Forelimb muscle (tissue), 1 donor: Measurements from ENCODE around the gene ACRBP. TPM values are rescaled to one million over a fixed set of nuclear protein-coding genes. Genes with fewer than 3 reads are reported as not detected.

ENCODE experiments used
- DNase-seq: peaks from one replicate; pipeline ENCODE4 v3.0.0-alpha.2; 2013; ENCODE audit warnings: low read depth
- polyA plus RNA-seq: library from polyadenylated mRNA; unstranded; fragments of 120-200 nt; gene quantifications from one replicate; pipeline ENCODE4 v1.2.1, GENCODE V29; 2013; ENCODE audit not compliant: insufficient read length

The ACRBP gene
- polyA plus RNA-seq, 1 donor: 2.0 TPM

DNA sequence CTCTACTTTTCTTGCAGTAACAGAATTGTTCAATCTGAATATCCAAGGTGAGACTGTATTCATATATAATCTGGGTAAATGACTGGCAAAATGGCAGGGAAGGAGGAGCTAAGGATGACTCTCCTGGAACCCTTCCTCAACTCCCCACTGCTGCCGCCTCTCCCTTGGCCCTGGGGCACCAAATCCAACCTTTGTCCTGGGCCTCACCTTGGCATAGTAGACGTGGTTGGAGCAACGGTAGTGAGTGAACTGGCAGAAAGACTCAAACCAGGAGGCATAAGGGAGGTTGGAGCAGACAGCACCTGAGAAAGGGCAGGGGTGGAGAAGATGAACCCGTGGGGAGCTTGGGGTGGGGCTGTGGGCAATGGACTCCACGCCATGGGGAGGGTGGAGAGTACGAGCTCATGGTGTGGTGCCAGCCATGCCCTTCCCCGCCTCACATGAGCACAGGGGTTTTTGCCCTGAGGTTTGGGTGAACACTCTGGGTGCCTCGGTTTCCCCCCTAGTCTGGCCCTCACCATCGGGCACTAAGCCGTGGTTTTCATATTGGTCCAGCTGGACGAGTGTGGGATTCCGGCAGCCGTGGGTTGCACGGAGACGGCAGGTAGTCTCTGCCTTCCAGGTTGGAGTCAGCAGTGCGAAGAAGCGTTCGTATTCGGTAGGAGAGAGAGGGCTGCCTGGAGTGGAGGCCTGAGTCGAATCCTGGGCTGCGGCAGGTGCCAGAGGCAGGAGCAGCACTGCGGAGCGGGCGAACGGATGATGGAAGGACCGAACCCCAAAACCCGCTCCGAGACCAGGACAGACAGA is 753 bp downstream of the ACRBP start:
- no peak for DNase-seq

DNA sequence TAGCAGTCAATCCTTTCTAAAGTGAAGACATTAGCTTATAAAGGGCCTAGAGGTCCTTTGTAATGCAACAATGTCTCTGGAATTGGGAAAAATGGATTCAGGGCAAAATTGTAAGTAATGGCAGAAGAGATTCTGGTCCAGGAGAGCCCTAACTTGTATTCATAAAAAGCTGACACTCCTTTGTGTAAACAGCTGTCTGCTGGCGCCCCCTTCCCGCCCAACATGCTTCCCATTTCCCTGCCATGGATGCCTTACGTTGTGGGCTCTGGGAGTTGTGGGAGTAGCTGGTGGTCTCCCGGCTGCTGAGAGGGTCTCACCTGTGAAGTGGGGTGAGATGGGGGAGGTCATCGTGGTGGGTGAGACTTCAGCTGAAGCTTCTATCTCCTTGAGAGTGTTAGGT is 2.3 kb downstream of the ACRBP start:
- DNase-seq: no peak

DNA sequence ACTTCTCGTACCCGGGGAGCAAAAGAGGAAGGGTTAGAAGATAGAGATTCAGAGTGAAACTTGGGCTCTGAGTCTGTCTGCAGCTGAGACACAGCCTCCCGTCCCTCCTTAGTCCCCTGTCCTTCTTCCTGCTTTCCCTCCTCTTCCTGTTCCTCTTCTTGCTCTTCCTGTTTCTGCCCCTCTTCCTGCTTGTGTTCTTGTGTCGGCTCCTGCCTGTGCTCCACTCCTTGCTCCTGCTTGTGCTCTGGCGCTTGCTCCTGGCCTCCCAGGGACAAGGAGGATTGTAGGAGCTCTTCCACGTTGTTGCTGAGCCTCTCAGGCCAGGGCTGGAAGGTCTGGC is 3.0 kb downstream of the ACRBP start:
- no peak for DNase-seq

DNA sequence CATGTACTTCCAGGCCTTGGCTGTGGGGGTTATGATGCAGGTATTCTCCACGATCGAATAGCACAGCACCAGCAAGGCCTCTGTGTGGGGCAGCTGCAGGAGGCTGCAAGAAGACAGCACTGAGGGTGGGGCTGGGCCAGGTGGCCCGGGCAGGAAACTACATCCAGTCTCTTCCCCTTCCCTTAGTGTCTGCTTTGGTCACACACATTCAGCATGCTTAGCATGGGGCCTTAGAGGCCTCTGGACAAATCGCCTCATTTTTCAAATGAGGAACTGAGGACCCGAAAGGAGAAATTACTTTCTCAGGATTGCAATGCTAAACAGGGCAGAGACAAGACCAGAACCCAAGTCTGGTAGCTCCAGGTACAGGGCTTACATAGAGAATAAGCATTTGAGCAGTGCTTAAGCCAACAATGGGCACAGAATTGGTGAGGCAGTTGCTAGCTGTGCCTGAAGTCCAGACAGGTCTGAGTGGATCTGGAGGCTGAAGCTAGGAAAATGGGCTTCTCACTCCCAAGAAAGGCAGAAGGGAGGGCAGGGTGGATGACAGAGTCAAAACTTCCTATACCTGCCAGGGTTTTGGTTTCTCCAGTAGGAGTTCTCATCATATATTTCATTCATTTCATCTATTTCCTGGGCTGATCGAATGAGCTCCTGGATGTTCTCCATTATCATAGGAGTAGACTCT is 3.5 kb downstream of the ACRBP start:
- no peak for DNase-seq

DNA sequence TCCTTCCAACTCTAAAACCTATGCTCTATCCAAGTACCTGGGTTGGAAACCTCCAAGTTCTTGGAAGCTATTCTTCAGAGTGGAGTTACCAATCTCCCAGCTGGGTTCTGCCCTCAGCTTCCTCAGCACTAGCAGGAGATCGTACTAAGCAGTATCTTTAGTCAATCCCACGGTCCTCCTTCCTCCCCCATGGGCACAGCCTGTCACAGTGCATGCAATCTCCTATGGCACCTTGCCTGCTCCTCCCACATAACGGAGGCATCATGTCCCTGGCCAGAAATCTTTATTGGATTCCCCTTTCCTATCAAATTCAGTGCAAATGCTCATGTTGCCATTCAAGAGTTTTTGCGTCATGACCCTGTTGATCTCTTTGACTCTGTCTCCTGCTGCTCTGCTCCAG is 6.1 kb downstream of the ACRBP start:
- no peak for DNase-seq

DNA sequence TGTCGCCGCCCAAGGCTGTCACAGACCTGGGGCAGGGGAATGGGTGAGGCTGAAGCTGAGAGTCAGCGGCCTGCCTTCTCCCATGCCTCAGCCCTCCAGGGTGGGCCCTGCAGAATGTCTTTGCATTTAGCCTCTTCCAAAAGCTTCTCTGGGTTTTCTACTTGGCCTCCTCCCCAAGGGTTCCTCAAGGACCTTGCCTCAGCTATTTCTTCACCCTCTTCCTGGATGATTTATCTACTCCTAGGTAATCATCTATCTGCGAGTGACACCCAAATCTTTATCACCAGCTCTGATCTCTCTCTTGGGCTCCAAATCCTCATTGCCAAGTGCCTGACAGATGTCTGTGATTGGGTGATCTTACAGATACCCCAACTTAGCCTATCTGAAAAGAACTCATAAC is 6.7 kb downstream of the ACRBP start:
- no peak for DNase-seq

DNA sequence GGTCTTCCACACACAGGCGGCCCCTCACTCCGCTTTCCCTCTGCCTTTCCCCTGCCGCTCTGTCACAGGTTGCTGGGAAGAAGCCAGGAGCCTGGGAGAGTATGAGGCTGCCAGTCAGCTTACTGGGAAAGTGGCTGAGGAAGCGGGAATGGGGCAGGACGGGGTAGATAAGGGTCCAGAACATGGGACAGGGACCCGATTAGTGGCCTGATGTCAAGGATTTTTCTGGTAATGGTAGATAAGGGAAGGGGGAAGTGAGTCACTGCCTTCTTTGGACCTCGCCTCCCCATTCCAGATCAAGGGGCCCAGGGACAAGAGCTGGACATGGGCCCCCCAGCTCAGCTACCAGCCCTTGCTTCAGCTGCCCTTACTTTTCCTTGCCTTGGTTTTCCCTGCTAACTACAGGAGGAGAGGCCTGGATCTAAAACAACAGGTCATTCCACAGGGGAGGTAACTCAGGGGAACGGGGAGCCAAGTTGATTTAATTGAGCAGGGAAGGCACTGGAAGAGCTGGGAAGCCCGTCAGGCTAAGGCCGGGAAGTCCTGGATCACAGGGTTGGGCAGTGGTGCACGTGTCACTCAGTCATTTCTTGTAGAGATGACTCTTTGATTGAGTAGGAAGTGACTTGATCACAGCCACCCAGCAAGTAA is 8.0 kb downstream of the ACRBP start:
- DNase-seq: no peak

DNA sequence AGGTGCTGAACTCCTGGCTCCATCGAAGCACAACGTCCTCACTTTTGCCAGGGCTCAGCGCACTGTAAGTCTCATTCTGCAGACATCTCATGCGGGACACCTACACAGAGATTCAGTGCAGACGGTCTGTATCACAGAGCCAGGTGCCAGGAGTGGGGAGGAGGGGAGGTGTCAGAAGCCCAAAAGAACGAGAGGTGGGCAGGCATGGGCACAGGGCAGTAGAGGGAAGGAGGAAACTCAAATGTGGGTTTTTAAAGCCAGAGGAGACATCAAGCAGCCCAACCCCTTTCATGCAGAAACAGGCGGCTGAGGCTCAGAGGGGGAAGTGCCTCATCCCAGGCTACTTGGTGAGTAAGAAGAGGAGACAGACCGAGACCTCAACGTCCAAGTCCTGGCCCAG is 8.9 kb downstream of the ACRBP start:
- DNase-seq: no peak

DNA sequence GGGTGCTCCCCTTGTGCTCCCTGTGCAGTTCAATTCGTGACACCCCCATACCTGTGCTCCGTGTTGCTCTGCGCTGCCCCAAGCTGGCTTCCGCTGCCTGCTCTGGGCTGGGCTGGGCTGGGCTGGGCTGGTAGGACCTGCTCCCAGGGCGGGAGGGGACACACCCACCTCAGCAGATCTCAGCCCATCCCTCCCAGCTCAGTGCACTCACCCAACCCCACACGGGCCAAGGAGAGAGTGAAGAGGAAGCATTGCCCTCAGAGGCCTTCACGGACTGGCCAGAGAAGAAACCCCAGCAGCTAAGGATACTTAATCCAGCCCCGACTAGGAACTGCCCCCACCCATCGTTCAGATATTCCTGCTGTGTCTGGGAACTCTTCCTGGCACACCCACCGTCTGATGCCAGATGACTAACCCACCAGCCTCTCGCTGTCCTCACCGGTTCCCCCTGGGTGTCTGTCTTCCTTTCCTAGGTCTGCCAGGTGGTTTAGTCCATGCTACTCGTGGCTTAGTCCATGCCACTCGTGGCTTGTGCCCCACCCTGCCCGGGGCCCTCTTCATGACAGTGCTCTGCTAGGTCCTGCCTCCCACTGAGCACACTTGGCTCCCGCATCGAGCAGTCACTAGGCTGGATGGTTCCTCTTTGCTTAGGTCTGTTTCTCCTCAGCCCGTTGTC is 11.2 kb downstream of the ACRBP start, which contains the start of gene LPAR5:
TSS of gene LPAR5 (minus strand) at position 104 of the 676 bp plus-strand sequence. CDS start 14,711 bp downstream, outside the sequence.
- no peak for DNase-seq

DNA sequence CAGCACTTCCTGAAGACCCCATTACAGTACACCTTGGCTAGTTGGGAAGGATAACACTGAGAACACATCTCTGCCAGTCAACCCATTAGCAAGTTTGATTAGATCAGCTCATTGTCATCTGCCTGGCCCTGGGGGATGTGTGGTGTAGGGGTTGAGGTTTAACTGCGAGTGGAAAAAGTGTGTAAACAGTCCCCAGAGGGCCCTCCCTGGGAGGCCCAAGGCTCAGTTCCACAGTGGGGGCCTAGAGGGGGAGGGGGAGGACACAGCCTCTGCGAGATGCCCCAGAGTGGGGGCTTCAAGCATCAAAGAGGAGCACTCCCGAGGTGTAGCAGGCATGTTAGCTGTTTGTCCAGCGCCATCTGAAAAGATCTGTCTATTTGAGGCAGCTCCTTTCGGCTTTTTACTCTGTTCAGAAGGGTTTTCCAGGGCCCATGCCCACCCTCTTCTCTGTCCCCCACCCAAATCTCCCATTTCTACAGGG is 11.8 kb downstream of the ACRBP start:
- DNase-seq: no peak

DNA sequence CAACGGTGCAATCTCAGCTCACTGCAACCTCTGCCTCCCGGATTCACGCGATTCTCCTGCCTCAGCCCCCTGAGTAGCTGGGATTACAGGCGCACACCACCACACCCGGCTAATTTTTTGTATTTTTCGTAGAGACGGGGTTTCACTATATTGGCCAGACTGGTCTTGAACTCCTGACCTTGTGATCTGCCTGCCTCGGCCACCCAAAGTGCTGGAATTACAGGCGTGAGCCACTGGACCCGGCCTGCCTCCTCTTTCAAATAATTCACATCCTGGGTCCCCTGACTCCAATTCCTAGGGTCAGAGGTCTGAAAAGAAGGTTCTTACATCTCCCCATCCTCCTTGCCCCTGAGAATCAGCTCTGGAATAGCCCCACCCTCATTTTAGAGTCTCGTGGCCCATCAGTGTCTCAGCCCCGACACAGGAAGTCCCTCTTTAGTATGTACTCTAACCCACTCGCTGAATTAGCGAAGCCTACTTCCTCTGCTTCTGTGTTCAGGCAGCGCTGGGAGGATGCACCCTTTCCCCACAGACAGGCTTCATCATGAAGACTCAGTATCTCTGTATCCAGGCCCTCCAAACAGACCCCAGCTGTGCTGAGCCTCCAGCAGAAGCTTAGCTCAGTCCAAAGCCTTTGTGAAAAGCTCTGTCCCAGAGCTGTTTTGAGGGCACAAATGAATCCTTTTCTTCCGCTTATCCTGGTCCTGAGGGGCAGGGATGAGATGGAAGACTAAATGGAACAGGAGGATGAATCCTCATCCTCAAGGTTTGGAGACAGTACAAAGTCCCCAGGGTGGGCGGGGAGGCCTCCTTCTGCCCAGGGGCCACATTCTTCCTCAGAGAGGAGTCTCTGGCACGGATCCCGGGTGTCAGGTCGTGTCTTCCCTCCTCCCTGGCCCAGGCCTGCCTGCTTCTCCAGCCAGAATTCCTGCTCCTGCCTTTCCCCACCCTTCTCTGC is 14.9 kb downstream of the ACRBP start:
- no peak for DNase-seq

DNA sequence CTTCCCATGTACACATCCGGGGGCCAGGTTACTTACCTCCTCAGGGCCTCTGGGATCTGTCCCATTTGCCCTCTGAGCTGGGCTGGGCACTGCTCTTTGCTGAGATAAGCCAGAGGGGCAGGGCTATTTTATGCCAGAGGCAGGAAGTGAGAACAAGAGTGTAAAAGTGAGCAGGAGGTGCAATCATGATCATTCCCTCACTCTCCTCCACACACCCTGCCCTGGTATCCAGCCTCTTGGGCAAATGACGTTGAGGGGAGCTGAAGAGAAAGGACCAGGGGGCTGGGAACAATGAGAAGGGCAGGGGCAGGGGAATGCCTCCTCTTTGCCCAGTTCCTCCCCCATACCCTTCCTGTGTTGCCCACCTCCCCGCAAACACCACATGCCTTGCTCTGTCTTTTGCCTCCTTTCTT is 15.7 kb downstream of the ACRBP start:
- no peak for DNase-seq

DNA sequence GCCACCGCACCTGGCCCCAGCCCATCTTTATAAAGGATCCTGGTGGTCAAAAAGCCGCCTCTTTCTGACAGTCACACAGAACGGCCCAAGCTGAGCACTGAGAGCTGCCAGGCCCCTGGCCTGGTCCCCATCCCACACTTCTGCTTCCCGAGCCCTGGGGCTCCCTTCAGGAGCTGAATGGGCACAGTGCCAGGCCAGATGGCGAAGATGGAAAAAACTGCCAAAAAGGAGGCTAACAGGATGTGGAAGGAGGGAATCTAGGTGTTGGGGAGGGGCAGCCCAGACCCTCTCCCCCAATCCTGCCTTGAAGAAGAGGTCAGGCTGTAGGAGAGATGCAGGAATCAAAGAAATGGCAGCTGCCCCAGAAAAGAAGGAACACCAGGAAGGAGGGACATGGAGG is 16.5 kb downstream of the ACRBP start:
- no peak for DNase-seq

DNA sequence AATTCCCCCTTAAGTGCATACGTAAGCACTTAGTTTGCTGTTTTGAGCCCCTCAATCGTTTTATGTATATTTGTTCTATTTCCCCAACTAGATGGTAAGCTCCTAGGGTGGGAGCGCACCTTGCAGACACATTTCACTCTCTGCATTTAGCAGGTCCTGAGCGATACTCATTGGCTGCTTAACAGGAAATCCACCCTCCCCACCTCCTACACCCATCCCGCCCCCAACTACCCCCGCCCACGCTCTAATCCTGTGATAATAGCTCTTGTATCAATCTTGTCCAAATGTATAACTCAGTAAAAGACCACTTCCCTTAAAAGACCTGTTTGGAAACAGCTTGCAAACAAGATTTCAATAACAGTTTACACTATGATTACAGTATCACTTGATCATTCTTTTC is 19.6 kb downstream of the ACRBP start:
- DNase-seq: no peak

DNA sequence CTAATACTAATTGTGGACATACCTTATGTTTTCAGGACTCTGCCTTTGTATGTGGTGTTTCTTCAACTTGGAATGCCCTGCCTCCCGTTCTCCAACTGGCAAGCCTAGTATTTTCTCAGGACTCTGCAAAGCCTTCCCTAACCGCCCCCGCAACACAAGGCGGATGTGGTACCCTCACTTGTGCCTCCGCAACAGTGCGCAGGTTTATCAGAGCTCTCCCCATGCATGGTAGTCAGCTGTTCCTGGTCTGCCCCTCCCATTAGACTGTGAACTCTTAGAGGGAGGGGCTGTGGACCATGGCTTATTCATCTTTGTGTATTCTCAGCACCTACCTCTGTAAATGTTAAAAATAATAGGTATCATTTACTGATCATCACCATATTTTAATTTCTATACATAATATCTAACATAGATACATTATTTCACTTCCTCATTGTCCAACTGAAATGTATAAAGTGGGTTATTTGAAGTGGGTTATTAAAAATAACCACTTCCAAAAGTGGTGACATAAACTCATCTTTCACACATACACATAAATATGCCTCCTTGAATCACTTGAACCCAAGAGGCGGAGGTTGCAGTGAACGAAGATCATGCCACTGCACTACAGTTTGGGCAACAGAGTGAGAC is 20.5 kb downstream of the ACRBP start:
- DNase-seq: no peak

DNA sequence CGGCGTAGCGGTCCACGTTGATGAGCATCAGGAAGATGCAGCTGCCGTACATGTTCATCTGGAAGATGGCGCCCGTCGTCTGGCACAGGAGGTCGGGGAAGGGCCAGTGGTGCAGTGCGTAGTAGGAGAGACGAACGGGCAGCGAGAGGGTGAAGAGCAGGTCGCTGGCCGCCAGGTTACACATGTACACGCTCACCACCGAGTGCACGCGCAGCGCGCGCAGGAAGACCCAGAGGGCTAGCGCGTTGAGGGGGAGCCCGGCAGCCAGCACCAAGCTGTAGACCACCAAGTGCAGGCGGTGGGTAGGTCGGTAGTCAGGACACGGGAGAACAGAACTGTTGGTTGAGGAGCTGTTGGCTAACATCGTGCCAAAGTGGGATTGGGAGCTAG is 26.4 kb downstream of the ACRBP start:
- no peak for DNase-seq

DNA sequence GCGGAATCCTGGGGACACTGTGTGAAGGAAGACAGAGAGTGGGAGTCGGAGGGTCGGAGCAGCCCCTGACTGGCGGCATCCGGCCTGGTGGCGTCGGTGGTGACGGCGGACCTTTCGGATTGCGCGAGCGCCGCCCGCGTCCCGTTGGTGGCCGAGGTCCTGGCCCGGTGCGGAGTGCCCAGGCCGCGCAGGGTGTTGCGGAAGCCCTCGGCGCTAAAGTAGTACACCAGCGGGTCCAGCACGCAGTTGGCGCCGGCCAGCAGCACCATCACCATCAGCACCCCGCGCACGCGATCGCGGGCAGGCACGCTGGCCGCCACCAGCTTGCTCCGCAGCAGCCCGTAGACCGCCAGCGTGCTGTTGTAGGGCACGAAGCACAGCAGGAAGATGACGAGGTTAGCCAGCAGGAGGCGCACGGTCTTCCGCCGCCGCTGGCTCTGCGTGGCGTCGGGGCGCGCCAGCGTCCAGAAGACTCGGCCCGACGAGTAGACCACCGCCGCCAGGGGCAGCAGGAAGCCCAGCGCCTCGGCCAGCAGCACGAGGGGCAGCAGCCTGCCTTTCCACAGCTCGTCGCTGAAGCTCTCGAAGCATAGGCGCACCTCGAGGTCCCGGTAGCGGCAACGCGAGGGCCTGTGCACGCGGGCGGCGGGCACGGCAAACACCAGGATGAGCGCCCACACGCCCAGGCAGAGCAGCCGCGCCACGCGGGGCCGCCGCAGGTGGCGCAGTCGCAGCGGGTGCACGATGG is 26.9 kb downstream of the ACRBP start:
- no peak for DNase-seq

DNA sequence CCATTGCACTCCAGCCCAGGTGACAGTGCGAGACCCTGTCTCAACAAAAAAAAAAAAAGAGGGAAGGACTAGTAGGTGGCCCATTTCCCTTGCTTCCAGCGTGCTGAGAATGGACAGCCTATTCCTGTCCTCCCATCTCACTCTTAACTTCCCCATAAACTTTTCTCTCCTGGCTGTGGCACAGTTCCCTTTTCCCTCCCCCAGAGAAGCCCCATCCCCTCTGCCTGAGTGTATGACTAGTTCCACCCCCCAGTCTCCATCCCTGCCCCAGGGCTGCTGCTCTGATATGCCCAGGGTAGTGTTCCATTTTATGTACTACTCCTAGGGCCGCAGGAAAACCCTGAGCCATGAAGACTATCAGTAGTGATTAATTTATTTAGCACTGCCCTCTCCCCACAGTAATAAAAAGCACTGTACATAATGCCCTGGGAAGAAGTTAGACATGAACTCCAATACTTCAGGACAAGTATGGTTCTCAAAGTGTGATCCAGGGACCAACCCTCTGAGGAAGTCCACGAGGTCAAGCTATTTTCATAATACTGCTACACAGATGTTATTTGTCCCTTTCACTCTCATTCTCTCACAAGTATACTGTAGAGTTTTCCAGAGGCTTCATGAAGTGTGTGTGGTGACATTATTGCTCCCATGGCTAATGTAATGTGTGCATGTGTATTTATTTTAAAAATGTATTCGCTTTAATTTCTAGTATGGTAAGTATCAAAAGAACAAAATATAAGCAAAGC is 28.6 kb downstream of the ACRBP start:
- no peak for DNase-seq

DNA sequence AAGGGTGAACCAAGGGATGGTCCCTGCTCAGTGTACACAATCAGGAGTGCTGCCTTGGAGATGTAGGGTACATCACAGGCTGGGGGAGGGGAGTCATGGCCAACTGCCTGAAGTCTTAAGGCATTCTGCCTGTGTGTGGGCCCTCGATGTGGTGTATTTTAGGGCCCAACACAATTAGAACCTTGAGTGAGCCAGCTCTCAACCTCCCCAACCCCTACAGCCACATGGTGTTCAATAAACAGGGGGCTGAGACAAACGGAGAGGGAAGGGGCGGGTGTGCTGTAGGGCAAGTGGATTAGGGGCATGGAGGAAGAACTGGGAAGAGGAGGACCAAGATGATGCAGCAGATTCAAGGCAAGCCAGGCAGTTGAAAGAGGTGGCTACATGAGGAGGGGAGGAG is 31.4 kb downstream of the ACRBP start:
- no peak for DNase-seq
